ENCODE results near the gene TMEM25.
"Not testable (repeated sequence)": the region's sequence is repeated elsewhere in the genome, so short reads cannot be mapped to it uniquely, and the experiment has no call there.

- not testable (repeated sequence) for TF ChIP-seq POLR2AphosphoS5, EP300, POLR2A (IDR thresholded peaks at IDR 0.05)
- TF ChIP-seq, protein P1, sequence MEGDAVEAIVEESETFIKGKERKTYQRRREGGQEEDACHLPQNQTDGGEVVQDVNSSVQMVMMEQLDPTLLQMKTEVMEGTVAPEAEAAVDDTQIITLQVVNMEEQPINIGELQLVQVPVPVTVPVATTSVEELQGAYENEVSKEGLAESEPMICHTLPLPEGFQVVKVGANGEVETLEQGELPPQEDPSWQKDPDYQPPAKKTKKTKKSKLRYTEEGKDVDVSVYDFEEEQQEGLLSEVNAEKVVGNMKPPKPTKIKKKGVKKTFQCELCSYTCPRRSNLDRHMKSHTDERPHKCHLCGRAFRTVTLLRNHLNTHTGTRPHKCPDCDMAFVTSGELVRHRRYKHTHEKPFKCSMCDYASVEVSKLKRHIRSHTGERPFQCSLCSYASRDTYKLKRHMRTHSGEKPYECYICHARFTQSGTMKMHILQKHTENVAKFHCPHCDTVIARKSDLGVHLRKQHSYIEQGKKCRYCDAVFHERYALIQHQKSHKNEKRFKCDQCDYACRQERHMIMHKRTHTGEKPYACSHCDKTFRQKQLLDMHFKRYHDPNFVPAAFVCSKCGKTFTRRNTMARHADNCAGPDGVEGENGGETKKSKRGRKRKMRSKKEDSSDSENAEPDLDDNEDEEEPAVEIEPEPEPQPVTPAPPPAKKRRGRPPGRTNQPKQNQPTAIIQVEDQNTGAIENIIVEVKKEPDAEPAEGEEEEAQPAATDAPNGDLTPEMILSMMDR (IDR thresholded peaks at IDR 0.05): not testable (repeated sequence)
Observed at GRCh38 chr11:118571701-118572060, 40.7 kb downstream of the TMEM25 start.
